ENCODE measurements around the gene MYH9.

Gene MYH9

DNA sequence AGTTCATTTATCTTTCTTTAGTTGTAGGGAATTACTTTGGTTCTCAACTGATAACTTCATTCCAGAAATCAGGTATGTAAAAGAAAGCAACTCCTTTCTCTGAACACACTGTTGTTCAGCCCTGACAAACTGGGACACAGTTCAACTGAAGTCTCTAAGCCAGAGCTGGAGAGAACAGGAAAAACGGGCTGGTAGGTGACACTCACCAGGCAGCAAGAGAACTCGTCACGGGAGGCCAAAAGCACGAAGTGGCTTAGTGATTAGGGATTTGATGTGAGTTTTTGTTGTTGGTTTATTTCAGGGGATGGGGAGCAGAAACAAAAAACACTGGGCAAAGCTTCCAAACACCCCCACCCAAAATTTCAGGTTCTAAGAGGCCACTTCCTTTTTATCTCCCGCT lies 54.1 kb downstream of the MYH9 start:
- TF ChIP-seq, protein P1, sequence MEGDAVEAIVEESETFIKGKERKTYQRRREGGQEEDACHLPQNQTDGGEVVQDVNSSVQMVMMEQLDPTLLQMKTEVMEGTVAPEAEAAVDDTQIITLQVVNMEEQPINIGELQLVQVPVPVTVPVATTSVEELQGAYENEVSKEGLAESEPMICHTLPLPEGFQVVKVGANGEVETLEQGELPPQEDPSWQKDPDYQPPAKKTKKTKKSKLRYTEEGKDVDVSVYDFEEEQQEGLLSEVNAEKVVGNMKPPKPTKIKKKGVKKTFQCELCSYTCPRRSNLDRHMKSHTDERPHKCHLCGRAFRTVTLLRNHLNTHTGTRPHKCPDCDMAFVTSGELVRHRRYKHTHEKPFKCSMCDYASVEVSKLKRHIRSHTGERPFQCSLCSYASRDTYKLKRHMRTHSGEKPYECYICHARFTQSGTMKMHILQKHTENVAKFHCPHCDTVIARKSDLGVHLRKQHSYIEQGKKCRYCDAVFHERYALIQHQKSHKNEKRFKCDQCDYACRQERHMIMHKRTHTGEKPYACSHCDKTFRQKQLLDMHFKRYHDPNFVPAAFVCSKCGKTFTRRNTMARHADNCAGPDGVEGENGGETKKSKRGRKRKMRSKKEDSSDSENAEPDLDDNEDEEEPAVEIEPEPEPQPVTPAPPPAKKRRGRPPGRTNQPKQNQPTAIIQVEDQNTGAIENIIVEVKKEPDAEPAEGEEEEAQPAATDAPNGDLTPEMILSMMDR (IDR thresholded peaks at IDR 0.05; ENCODE audit: low read depth, low read length), result no peak
- H3K4me3 ChIP-seq (ENCODE audit: low read depth, low read length), result no peak overlapping the region

DNA sequence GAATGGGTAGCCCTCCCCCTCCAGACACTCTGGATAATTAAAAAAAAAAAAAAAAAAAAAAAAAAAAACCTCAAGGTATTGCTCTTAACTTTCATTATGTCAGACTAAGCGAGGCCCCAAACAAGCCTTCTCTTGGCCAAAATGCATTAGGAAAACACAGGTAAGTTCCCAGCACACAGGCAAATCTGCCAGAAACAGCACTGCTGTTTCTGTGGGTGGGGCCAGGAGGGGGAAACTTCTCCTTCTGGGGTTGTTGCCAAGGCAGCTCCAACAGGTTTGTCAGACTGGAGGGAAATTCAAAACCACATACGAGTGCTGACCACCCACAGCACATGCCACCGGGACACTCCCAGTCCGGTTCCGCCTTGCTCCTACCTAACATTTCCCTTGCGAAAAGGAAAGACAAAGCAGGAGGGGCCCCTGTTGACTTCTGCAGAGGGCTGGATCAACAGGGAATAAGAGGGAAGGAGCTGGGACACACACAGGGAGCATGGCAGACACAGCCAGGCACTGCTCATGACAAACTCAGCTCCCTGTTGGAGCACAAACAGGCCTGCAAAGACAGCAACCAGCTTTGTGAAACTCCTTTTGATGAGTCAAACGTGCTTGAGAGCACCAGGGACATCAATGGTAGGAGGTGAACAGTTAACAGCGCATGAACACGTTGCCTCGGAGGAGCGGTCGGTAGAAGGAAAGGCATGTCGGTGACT lies 55.0 kb downstream of the MYH9 start:
- H3K4me3 ChIP-seq (ENCODE audit: low read depth, low read length), result no peak overlapping the region
- TF ChIP-seq, protein P1 (IDR thresholded peaks at IDR 0.05; ENCODE audit: low read depth, low read length), result no peak

DNA sequence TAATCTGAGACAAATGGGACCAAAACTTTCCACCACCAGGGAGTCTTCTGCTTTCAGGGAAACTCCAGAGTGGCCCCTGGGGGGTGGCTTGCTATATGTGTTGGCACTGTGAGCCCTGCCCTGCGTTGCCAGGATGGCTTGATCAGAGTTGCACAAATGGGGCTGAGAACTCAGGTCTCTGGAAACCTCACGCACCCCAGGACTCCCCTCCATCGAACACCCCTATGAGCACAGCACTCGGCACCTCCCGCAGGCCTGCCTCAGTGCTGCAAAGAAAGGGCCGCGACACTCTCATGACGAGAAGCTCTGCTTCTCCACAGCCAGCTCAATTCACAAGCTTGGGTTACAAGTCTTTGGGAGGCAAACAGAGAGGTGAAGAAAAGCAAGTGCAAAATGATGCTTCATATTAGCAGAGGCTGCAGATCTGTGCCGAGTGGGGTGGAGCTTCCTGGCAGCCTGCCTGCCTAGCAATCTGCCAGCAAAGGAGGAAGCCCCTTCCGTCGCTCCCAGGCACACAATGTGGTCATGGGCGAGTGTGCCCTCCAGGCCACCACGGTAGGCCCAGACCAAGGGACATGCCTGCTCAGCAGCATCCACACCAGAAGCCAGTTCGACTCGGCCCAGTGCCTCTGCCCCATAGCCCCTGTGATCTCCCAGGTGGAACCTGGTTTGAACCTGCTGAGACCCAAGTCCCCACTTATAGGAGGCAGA lies 55.7 kb downstream of the MYH9 start:
- no peak overlapping the region for H3K4me3 ChIP-seq (ENCODE audit: low read depth, low read length)
- TF ChIP-seq, protein P1 (IDR thresholded peaks at IDR 0.05; ENCODE audit: low read depth, low read length), result no peak

DNA sequence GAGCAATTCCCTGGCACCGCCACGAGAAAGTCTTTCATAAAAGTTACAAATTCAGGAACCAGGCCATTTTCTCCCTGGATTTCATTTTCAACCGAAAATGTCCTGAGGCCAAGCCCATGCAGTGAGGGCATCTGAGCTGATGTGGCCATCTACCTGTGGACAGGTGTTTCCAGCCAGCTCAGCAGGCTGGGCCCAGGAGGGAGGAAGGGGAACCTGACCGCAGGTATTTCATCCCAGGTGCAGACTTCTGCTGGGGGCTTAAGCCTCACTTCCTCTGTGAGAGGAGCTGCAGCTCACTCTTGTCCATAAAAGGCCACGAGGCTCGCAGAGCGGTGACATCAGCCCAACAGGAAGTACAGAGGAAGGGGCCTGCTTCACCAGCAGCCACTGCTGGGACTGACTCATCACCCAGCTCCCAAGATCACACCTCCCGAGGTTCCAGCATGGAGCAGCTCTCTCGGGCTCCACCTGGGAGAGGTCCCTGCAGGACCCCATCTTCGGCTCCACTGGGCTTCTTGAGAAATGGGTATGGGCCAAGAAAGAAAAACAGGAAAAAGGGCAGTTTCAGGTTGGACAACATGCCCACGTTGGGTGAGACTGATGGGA lies 56.4 kb downstream of the MYH9 start:
- no peak overlapping the region for H3K4me3 ChIP-seq (ENCODE audit: low read depth, low read length)
- TF ChIP-seq, protein P1 (IDR thresholded peaks at IDR 0.05; ENCODE audit: low read depth, low read length), result no peak

DNA sequence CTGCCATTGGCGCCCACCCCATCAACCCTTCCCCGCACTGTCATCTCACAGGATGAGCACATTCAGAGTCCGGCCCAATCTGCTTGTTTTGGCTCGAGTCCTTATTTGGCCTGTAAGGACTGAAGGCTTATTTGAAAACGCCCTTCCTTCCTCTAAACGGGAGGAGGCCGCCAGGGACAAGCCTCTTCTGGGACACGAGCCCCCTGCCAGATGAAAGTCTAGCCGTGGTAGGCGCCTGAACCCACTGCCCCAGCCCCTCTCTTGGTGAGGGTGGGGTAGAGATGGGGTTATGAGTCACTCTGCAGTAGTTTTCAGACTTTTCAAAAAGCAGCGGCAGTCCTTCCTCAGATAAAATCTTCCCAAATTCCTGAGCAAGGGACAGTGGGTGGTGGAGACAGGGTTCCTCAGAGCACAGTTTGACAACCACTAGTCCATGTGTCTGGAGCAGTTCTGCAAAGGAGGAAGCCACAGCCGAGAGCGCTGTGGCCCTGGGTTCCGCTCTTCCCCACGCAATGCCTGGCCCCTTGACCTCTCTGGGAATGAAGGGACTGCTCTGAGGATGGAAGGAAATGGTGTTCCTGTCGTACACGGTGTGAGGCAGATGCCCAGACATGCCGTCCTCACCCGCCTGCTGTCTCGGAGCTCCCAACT lies 57.0 kb downstream of the MYH9 start:
- TF ChIP-seq, protein P1 (IDR thresholded peaks at IDR 0.05; ENCODE audit: low read depth, low read length), result no peak
- H3K4me3 ChIP-seq (ENCODE audit: low read depth, low read length), result no peak overlapping the region

DNA sequence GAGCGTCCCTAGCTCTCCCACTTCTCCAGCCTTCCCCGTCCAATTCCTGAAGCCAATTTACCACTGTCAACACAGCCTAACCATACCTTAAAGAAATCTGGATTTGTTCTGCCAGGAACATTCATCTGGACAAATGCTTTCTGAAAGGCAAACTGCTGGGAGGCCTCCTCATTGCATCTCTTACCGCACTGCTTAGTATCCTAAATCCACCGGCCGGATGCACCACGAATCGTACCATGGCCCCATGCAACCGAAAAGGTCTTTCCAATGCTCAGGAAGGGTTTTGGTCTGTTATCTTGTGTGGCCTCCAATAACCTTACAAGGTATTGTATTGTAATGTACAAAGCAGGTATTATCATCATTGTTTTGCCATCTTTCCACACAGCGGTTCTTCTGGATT lies 57.6 kb downstream of the MYH9 start:
- H3K4me3 ChIP-seq (ENCODE audit: low read depth, low read length), result no peak overlapping the region
- TF ChIP-seq, protein P1 (IDR thresholded peaks at IDR 0.05; ENCODE audit: low read depth, low read length), result no peak
